MV-4-11 (cell line): Measurements from ENCODE around the gene LAMP5.

Experiments
- DNase-seq: peaks from one replicate; lab custom pipeline; 2025; lab: John Stamatoyannopoulos, UW

LAMP5 gene, protein sequence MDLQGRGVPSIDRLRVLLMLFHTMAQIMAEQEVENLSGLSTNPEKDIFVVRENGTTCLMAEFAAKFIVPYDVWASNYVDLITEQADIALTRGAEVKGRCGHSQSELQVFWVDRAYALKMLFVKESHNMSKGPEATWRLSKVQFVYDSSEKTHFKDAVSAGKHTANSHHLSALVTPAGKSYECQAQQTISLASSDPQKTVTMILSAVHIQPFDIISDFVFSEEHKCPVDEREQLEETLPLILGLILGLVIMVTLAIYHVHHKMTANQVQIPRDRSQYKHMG

DNA sequence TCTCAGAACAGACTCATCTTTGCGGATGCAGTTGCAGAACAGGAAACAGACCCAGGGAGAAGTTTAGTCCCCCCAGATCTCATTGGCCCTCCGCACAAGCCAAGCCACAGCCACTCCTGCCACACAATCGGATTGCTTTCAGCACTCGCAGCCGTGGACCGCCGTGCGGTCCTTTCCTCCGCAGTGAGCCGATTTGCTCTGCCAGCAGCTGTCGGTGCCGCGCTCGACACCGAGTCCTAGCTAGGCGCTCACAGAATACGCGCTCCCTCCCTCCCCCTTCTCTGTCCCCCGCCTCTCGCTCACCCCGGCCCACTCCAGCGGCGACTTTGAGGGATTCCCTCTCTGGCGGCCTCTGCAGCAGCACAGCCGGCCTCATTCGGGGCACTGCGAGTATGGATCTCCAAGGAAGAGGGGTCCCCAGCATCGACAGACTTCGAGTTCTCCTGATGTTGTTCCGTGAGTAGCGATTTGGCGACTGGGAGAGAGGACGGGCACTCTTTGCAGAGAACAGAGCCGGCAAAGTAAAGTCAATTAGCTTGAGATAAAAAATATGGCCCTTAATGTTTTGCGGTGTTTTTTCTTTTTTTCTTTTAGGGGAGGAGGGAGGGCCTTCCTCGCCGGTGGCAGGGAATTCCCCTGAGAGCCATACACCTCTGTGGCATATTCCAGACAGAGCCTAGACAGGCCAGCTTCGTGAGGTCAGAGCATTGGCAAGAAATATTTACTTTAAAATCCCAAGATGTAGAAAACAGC lies at the start of gene LAMP5:
TSS of gene LAMP5 (plus strand) at position 130 of the 753 bp plus-strand sequence. CDS start at position 393, 263 bp downstream.
- DNase-seq: peak; percentile 88

DNA sequence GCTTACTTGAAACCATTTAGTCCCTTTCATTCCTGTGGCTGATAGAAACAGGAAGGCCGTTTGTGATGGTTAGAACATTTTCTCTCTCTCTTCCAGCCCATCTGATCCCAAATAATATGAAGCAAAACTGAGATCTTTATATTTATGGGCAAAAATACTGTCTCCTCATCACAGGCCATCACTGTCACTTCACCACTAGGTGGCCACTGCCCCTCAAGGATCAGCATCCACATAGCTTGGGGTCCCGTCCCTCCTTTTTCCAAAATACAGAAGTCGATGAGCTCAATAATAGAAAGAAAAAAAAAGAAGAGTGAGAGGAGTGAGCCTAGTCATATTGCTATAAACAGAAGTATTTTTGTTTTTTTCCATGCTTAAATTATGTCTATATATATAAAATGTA lies 46.4 kb upstream of the LAMP5 start:
- DNase-seq: peak; percentile 83

DNA sequence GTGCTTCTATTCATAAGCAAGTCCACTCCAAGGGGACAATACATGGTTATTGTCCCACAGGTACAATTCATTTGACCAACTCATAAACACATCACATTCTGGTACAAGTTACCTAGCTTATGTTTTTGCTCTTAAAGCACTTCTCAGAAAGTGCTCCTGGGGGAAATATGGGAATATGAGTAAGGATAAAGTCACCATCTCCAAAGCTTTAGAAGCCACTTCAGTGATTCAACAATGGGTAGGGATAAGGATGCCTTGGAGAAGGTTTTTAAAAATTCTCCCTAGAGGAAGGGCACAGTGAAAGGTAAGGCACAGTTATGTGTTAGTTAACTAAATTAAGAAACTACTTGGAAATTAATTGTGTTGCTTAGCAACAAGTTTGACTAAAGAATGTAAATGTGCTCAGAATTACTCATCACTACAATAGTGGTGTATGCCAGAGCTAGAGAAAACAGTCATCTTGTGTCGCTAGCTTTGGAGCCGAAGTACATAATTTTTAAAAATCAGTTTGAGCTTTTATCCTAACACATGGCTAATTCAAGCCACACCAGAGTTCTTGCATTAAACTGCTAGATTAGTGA lies 39.5 kb upstream of the LAMP5 start:
- no peak for DNase-seq

DNA sequence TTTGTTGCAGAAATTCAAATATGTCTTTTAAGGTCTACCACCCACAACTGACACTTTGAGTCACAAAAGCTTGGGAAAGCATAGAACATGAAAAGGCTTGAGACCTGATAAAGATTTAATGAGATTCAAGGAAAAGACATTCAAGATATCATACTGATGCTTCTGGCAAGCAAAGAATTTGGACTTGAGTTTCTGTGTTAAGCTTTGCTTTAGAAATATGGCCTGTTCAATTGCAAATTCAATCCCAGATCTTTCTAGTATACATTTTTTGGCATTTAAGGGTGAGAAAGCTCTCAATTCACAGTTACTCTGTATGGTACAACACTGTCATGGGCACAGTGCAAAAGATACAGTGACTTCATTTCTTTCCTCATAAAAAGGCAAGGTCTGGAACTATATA lies 38.9 kb upstream of the LAMP5 start:
- DNase-seq: no peak

DNA sequence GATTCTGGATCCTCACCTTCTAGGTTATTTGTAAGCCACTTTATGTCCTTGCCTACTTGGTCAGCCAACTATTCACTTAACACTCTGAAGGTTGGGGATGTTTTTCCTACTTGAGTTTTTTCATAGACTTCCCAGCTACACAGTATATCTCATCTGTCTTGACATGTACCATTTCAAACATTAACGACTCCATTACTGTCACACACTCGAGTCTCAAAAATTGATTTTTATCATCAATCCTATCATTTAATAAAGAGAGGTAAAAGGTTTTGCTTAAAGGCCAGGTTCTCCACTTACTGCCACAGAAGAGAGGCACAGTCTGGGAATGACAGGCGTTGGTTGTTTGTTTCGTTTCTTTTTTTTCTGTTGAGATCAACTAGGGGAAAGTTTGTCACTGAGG lies 38.2 kb upstream of the LAMP5 start:
- no peak for DNase-seq

DNA sequence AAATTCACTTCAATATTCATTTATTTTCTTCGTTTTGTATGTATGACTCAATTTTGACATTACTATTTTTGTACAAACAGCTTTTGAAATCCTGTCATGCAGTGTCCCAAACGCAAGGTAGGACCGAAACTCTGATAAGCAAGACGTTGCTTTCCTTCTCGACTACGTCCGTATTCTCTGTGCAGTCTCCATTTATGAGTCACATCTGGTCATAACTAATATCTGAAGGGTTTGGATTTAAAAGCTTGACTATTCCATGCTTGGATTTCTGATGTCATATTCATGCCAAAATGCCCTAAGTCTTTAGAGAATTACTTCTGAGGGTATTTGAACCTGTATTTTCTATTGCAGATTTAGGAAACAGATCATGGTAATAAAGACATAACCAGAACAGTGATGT lies 37.8 kb upstream of the LAMP5 start:
- DNase-seq: no peak

DNA sequence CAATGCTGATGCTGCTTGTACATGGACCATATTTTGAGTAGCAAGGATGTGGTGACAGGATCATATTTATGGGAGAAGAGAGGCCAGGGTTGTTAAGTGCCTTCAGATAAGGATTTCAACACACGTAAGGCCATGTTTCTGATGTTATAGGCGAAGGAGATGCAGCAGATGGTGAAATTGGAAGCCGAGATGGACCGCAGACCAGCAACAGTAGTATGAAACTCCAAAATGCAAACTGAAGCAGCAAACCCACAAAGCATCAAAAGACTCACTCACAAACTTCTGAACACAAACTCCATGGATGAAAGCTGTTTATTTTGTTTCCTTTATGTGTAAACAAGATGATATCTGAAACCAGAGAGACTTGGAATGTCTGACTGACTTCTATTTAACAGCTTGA lies 35.6 kb upstream of the LAMP5 start:
- no peak for DNase-seq

DNA sequence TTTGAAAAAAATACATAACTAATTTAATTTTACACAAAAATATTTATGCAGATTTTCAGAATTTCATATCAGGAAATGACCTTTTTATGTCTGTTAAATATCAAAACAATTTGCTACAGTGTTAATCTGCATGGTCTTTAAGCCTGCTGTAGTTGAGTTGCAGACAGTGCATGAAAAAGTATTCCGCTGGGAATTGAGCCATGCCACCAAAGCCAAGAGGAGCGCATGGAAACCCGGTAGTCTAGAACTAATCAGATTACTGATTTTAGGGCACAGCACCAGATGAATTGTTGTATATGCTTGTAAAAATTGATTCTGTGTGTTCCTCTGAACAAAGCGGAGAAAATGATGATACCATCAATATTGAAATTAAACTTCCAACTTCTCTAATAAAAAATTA lies 34.3 kb upstream of the LAMP5 start:
- no peak for DNase-seq

DNA sequence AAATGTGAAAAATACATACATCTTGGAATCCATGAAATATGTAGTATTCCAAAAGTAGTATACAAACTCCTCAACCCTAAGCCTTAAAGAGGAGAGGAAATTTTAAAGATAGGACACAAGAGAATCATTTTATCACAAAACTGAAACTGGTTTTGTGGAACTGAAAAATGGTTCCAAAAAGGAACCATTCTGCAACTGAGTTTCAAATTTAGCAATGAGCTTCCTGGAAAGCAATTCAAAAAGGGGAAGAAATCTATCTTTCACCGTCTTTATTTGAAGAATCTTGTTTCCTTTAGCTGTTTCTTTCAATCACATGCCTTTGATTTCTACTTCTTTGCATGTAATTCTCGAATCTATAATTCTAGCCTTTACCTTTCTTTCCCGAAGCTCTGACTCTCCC lies 32.2 kb upstream of the LAMP5 start:
- DNase-seq: peak; percentile 92

DNA sequence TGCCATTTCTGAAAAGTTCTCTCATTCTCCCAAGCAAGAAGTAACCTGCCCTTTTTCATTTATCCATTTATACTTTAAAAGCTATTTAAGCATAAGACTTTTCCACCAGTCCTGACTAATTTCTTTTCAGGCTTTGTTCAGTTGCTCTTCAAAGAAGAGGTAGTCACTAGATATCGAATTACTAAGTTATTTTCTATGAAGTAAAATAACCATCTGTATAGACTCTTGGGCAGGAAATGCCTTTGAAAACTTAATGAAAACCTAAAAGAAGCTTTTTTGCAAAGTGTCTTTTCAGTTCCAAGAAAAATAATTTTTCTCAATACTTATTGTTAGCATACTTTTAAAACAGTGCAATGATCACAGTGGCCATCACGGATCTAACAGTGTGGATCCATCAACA lies 31.3 kb upstream of the LAMP5 start:
- DNase-seq: no peak

DNA sequence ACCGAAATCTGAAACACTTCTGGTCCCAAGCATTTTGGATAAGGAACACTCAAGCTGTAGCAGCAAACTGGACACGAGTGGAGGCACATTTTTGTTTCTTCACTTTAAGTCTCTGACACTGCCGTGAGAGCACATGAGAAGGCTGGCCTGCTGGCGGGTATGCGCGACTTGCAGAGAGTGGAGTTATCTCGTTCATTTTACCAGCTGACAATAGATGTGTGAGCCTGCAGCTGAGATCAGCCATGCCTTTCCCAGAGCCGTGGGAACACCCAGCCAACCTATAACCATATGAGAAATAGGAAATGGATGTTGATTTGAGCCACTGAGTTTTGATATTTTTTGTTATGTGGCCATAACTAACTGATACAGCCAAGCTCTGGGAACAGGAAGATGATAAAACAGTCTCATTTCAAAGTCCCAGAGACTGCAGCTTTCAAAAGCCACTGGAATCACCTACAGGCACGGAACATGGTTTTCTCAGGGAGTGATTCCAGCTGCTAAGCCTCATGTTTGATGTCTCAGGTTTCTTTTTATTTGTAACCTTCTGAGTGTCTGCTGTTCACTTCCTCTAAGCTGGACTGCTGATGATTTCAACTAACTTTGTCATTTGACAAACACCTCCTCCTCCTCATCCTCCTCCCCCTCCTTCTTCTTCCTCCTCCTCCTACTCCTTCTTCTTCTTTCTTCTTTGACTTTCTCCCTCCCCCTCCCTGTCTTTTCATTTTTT lies 28.6 kb upstream of the LAMP5 start:
- peak; percentile 79 for DNase-seq

DNA sequence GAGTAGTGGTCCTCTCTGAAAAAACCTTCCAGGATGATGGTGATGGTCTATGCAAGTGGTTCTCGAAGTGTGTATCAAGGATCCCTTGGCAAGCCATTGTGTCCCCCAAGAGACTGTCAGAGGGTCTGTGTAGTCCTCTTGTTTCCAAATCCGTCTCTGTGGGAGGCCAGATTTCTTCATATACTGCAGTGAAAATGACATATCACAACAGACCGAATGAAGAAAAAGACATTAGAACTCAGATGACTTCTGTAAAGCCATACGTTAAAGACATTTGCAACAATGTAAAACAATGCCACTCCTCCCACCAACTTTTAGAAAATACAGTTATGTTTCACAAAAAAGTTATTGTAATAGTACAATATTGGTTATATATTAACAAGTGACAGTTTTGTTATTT lies 27.2 kb upstream of the LAMP5 start:
- DNase-seq: no peak

DNA sequence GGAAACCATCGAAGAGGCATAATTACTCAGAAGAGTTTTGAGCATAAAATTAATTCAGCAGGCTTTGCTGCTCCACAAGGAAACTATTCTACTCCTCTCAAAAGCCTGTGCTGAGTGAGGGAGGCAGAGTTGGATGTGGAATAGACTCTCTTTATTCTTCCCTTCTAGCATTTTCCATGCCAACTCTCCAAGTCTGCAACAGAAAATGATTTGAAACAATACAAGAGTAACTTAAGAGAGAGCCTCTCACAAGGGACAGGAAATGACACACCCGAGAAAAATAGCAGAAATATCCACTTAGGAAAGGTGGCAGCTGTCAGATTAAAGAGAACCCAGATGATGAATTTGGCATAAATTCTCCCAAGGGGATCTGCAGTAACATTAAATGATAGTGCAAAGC lies 26.3 kb upstream of the LAMP5 start:
- peak; percentile 34 for DNase-seq

DNA sequence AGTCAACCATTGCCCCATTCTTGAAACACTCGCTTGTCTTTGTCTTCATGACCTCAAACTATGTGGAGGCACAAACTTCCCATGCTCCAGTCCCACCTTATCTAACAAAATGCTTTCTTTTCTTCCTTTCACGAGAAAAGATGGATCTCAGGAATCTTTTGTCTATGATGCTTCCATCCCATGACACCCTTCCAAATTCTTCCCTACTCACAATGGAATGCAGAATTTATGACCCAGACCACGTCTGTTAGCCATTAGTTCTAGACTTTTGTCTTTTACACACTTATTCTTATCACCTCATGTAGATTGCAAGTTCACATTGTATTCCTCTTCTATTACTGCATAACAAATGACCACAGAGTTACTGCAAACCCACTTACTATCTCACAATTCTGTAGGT lies 24.2 kb upstream of the LAMP5 start:
- DNase-seq: no peak

DNA sequence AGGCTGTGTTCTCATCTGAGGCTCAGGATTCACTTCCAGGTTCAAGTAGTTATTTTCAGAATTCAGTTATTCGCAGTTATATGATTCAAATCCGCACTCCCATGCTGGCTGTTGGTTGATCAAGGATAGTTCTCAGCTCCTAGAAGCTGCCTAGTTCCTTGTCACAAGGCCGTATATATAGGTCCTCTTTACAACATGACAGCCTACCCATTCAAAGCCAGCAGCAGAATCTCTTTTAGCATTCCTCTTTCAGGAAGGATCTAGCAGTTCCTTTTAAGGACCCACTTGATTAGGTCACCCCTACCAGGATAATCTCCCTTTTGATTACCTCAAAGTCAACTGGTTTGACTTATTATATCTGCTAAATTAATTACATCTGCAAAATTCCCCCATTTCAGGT lies 23.8 kb upstream of the LAMP5 start:
- DNase-seq: peak; percentile 73

DNA sequence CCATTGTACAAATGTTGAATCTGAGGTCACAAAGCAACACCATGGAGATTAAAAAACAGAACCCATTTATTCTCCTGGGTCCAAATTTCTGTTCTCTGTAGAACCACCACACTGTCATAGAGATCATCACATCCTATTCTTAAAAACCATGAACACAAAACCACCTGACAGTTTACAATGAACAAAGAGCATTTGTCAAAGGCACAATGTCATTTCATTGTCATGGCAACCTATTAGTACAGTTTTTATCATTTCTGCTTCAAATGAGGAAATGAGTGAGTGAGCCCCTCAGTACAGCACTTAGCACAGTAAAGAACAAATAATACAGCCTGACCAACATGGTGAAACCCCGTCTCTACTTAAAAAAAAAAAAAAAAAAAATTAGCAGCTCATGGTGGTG lies 23.1 kb upstream of the LAMP5 start:
- peak; percentile 78 for DNase-seq

DNA sequence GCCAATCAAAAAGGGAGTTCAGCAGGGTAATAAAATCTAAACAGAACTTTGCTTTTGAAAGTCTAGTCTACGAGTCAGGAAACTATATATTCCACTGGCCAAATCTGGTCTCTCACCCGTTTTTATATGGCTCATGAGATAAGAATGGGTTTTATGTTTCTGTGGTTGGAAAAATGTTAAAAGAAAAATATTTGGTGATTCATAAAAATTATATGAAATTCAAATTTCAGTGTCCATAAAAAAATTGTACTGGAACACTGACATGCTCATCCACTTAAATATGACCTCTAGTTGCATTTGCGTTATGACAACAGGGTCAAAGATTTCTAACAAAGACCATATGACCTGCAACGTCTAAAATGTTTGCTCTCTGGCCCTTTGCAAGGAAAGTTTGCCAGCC lies 22.3 kb upstream of the LAMP5 start:
- DNase-seq: no peak

DNA sequence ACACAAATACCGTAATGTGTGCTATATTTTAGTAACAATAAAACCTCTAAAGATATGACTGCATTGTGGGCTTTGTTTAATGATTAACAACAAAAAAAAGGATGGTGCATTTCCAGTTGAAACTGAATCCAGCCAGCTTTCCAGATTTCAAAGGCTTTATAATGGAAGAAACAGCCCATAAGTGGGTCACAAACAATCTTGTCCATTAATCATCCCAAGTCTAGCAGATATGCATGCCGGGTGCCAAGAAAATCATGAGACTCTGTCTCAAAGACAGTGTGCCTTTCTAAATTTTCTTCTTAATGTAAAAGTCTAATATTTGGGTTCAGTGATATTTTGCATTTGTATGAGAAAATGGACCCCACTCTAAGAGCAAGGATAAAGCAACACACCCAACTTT lies 20.6 kb upstream of the LAMP5 start:
- no peak for DNase-seq

DNA sequence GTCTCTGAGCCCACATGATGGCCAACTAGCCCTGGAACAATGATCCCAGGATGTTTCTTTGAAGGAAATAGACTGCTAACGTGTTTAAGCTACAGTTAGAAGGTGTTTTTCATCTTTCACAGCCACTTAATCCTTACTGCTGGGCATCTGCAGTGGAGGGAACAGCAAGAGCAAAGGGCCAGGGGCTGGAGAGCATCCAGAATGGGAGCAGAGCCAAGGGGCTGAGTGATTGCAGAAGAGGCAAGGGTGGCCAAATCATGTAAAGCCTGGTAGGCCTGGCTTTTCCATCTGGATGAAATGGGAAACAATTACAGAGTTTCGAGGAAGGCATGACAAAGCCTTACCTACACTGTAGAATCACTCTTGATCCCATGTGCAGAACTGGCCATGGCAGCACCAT lies 18.7 kb upstream of the LAMP5 start:
- no peak for DNase-seq

DNA sequence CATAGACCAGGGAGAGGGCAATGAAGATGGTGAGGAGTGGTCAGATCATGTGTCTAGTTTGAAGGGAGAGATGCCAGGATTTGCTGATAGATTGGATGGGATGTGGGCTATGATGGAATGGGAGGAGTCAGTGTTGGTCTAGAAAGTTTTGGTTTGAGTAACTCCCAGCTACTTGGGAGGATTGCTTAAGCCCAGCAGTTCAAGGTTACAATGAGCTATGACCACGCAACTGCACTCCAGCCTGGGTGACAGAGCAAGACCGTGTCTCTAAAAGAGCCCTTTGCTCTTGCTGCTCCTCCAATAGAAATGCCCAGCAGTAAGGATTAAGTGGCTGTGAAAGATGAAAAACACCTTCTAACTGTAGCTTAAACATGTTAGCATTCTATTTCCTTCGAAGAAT lies 18.2 kb upstream of the LAMP5 start:
- DNase-seq: peak; percentile 89

DNA sequence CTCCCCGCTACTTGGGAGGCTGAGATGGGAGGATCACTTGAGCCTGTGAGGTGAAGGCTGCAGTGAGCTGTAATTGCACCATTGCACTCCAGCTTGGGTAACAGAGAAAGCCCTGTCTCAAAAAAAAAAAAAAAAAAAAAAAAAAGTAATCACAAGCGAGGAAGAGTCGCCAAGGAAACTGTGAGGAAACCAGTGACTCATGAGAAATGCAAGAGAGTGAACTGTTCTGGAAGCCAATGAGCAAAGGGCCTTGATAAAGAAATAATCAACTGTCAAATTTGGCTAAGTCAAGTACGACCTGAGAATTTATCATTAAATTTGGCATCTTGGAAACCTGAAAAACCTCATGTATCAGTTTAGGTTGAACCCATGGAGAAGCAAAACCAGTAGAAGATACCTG lies 16.1 kb upstream of the LAMP5 start:
- DNase-seq: peak; percentile 90

DNA sequence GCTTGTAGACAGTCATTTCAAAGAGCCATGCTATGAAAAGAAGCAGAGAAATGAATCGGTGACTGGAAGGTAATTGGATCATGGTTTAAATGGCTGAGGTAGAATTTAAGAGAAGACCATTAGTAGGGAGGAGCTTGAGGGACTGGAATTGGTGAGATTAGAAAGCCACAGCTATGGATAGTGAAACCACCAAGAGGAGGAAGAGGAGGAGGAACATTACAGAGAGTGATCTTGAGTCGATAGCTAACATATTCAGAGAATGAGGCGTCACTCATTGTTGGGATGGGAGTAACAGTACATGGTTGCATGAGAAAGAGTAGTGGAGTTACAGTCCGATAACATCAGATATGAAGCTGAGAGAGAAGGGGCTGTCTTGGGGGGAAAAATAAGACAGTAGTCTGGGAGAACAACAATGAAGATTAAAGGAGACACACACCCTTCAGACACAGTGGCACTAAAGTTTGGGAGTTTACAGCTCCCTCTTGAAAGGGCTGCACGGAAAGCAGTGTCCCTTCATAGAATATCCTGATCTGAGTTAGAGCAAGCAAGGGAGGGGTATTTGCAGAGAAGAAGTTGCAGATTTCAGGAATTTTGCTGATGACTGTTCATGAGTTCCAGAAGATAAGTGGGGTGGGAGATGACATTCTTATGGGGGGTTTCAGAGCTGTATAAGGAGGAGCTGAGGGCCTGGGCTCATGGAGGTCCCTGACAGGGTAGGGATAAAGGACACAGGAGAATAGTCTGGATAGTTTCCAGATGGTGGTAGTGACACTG lies 15.1 kb upstream of the LAMP5 start:
- peak; percentile 86 for DNase-seq
